GM12878 (cell line): ENCODE measurements around the gene ZNF19.

Source experiments
- CREB1 ChIP-seq: IDR thresholded peaks from 2 replicates; pipeline ENCODE4 v1.6.1; 2012; ENCODE audit warnings: low read depth, mild to moderate bottlenecking, inconsistent platforms
- EGR1 ChIP-seq, 2 experiments: IDR thresholded peaks; 1 replicate in 1 of 2; 2 replicates in 1 of 2; pipeline ENCODE4 v1.6.1; 2011 to 2012; ENCODE audit warnings: low read depth in 2 of 2, low read length in 2 of 2, borderline replicate concordance in 1 of 2, mild to moderate bottlenecking in 1 of 2, moderate library complexity in 1 of 2
- FOS ChIP-seq: IDR thresholded peaks from 3 replicates; pipeline ENCODE4 v1.6.1; 2011; ENCODE audit warnings: borderline replicate concordance; ENCODE audit not compliant: insufficient read length; ENCODE audit errors: extremely low read depth
- FOXK2 ChIP-seq: fragments of 450-650 bp; IDR thresholded peaks from 2 replicates; pipeline ENCODE4 v1.6.1; 2017; ENCODE audit warnings: mild to moderate bottlenecking, moderate library complexity
- JUNB ChIP-seq: IDR thresholded peaks from 2 replicates; pipeline ENCODE4 v1.6.1; 2016; ENCODE audit warnings: antibody characterized with exemption, mild to moderate bottlenecking
- KDM1A ChIP-seq: fragments of 200-600 bp; sonication (generic); IDR thresholded peaks from 2 replicates; pipeline ENCODE4 v1.6.1; 2016; ENCODE audit warnings: borderline replicate concordance
- MAX ChIP-seq: IDR thresholded peaks from 2 replicates; pipeline ENCODE4 v1.6.1; 2012; ENCODE audit warnings: low read depth, low read length, improper control_type of control experiment
- POLR2AphosphoS5 ChIP-seq: IDR thresholded peaks from 2 replicates; pipeline ENCODE4 v1.6.1; 2011; ENCODE audit warnings: mild to moderate bottlenecking, low read length, inconsistent platforms
- PRDM15 ChIP-seq: fragments of 450-650 bp; formaldehyde crosslinking; IDR thresholded peaks from 2 replicates; pipeline ENCODE4 v1.4.0; 2020; ENCODE audit warnings: mild to moderate bottlenecking, moderate library complexity
- SMC3 ChIP-seq: IDR thresholded peaks from 2 replicates; pipeline ENCODE4 v1.6.1; 2011; ENCODE audit warnings: low read length, improper control_type of control experiment, borderline replicate concordance
- ZBTB33 ChIP-seq: fragments of 450-650 bp; IDR thresholded peaks from 2 replicates; pipeline ENCODE4 v1.6.1; 2017; ENCODE audit warnings: mild to moderate bottlenecking
- ZNF274 ChIP-seq: IDR thresholded peaks from one replicate; pipeline ENCODE4 v1.8.0; 2011; ENCODE audit not compliant: insufficient read length, insufficient read depth
- TF ChIP-seq, protein P1 (sequence below): IDR thresholded peaks from 2 replicates; pipeline ENCODE4 v1.6.1; 2011; ENCODE audit warnings: low read depth, mild to moderate bottlenecking, low read length, moderate library complexity, borderline replicate concordance; ENCODE audit errors: extremely low read depth
- TF ChIP-seq, protein P2 (sequence below), 3 experiments: IDR thresholded peaks in 2 of 3; conservative IDR thresholded peaks in 1 of 3; 2 replicates each; pipeline ENCODE4 v1.5.1; 2011; ENCODE audit warnings: low read depth in 3 of 3, low read length in 3 of 3, mild to moderate bottlenecking in 3 of 3, control low read depth in 2 of 3, moderate library complexity in 2 of 3, inconsistent platforms in 1 of 3, mixed read lengths in 1 of 3; ENCODE audit not compliant: control insufficient read depth in 2 of 3, insufficient read depth in 1 of 3; ENCODE audit errors: extremely low read depth in 1 of 3

- no peak for TF ChIP-seq SMC3
- no peak for TF ChIP-seq EGR1 (IDR thresholded peaks at IDR 0.05; ENCODE audit: borderline replicate concordance in 1 of 2, low read depth in 2 of 2, low read length in 2 of 2)
- TF ChIP-seq ZBTB33 = no peak
- no peak for TF ChIP-seq KDM1A
- TF ChIP-seq MAX = no peak
- no peak for TF ChIP-seq CREB1
- TF ChIP-seq PRDM15 (CRISPR knock-in tag) = no peak
- no peak for TF ChIP-seq POLR2AphosphoS5
- TF ChIP-seq, protein P1, sequence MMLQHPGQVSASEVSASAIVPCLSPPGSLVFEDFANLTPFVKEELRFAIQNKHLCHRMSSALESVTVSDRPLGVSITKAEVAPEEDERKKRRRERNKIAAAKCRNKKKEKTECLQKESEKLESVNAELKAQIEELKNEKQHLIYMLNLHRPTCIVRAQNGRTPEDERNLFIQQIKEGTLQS = no peak
- no peak for TF ChIP-seq ZNF274
- TF ChIP-seq, protein P2, sequence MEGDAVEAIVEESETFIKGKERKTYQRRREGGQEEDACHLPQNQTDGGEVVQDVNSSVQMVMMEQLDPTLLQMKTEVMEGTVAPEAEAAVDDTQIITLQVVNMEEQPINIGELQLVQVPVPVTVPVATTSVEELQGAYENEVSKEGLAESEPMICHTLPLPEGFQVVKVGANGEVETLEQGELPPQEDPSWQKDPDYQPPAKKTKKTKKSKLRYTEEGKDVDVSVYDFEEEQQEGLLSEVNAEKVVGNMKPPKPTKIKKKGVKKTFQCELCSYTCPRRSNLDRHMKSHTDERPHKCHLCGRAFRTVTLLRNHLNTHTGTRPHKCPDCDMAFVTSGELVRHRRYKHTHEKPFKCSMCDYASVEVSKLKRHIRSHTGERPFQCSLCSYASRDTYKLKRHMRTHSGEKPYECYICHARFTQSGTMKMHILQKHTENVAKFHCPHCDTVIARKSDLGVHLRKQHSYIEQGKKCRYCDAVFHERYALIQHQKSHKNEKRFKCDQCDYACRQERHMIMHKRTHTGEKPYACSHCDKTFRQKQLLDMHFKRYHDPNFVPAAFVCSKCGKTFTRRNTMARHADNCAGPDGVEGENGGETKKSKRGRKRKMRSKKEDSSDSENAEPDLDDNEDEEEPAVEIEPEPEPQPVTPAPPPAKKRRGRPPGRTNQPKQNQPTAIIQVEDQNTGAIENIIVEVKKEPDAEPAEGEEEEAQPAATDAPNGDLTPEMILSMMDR (IDR thresholded peaks at IDR 0.05 in 2 of 3, conservative IDR thresholded peaks at IDR 0.05 in 1 of 3; ENCODE audit: control insufficient read depth in 2 of 3, extremely low read depth in 1 of 3, insufficient read depth in 1 of 3, low read depth in 3 of 3, low read length in 3 of 3) = no peak
- TF ChIP-seq JUNB = no peak
- TF ChIP-seq FOXK2 = no peak
- no peak for TF ChIP-seq FOS
Observed at GRCh38 chr16:71473891-71474290, 15.2 kb downstream of the ZNF19 start.
